Adrenal gland (tissue), 12 donors: Measurements from ENCODE around the gene RPL27. TPM values are rescaled to one million over a fixed set of nuclear protein-coding genes. Genes with fewer than 3 reads are reported as not detected.
A peak's percentile ranks its signal among the peaks of the same experiment; 100 is the strongest.

Experiments
- DNase-seq, 7 donors: peaks; one replicate each; pipeline ENCODE4 v3.0.0-alpha.2; 2019 to 2020
- H3K27ac ChIP-seq, 5 donors: fragments of 200-600 bp; sonication (generic) in 4 of 5; 1 replicate in 3 of 5; 2 replicates in 2 of 5; pipeline versions ENCODE4 v1.5.1 to v1.8.0; 2016 to 2020; ENCODE audit warnings: mild to moderate bottlenecking in 1 of 5
- H3K27me3 ChIP-seq: fragments of 200-600 bp; 2 replicates; pipeline ENCODE4 v1.8.0; 2021
- H3K36me3 ChIP-seq, 2 donors: fragments of 200-600 bp; replicated peaks in 1 of 2; 1 replicate in 1 of 2; 2 replicates in 1 of 2; pipeline versions ENCODE4 v1.5.1 to v1.8.0; 2018 to 2022
- H3K4me1 ChIP-seq, 2 donors: fragments of 200-600 bp; replicated peaks in 1 of 2; 1 replicate in 1 of 2; 2 replicates in 1 of 2; pipeline versions ENCODE4 v1.5.1 to v1.8.0; 2018 to 2021
- H3K4me3 ChIP-seq, 4 donors: fragments of 200-600 bp; sonication (generic) in 3 of 4; one replicate each; pipeline ENCODE4 v1.5.1; 2016 to 2018
- H3K9me3 ChIP-seq, 3 donors: fragments of 200-600 bp; sonication (generic) in 1 of 3; replicated peaks in 1 of 3; 1 replicate in 2 of 3; 2 replicates in 1 of 3; pipeline versions ENCODE4 v1.5.1 to v1.8.0; 2016 to 2021
- POLR2A ChIP-seq, 2 donors: fragments of 450-650 bp; IDR thresholded peaks; one replicate each; pipeline ENCODE4 v1.6.1; 2017; ENCODE audit warnings: antibody characterized with exemption in 2 of 2, mild to moderate bottlenecking in 2 of 2, moderate library complexity in 1 of 2
- WGBS, 4 donors: extraction: QIAGEN DNeasy Blood & Tissue Kit in 2 of 4; methylation state at CpG; one replicate each; pipeline versions ENCODE4 v1.1.5 to v1.1.7; 2013 to 2017; 5-methylcytosine and 5-hydroxymethylcytosine counted together
- intact Hi-C, 2 donors: fragments of 100-400 bp; cut with DNase I; formaldehyde crosslinking; loops; one replicate each; pipeline versions ENCODE4 v1.14.1 to v1.15.0; 2022 to 2023
- polyA plus RNA-seq, 3 donors: library from polyadenylated mRNA; stranded (reverse); fragments of 200-250 nt in 2 of 3; fragments of 350-450 nt in 1 of 3; fragmentation: Illumina TruSeq in 1 of 3; extraction: RNeasy Lipid Tissue Mini Kit (QIAGEN cat#74804) in 1 of 3; gene quantifications; one replicate each; pipeline ENCODE4 v1.2.3, GENCODE V29; 2013 to 2014
- total RNA-seq, 9 donors: library from RNA; depleted of rRNA in 4 of 9; stranded (reverse); fragments of >200 nt in 4 of 9; fragments of 120-200 nt in 1 of 9; fragmentation: NEBNext Ultra II Directional in 1 of 9; extraction: Animal tissue kit (Norgen Biotek cat#: 25700) in 1 of 9; gene quantifications; one replicate each; pipeline versions ENCODE4 v1.1.0 to v1.2.4, GENCODE V29; 2013 to 2023
- TF ChIP-seq, protein P1 (sequence below), 6 experiments: fragments of 450-650 bp in 4 of 6; fragments of 200-600 bp in 2 of 6; sonication (generic) in 1 of 6; IDR thresholded peaks; 1 replicate in 5 of 6; 2 replicates in 1 of 6; pipeline versions ENCODE4 v1.5.1 to v1.8.0; 2016 to 2021; ENCODE audit warnings: antibody characterized with exemption in 6 of 6, mild to moderate bottlenecking in 2 of 6, moderate library complexity in 1 of 6
- donor health status: healthy with polysubstance abuse.
- donor health status: Bipolar disorder and iron deficiency.
- donor health status: DM: yes; HTN: yes; CAD: no.
- donor health status: DM: no; HTN: no; CAD: no.
- donor health status: DM: no; HTN: no; CAD: no.
- donor health status: DM: yes; HTN: yes; CAD: no.

RPL27 gene
- total and polyA plus RNA-seq, 12 donors, result 356 to 2,291 (median 1,072) TPM

DNA sequence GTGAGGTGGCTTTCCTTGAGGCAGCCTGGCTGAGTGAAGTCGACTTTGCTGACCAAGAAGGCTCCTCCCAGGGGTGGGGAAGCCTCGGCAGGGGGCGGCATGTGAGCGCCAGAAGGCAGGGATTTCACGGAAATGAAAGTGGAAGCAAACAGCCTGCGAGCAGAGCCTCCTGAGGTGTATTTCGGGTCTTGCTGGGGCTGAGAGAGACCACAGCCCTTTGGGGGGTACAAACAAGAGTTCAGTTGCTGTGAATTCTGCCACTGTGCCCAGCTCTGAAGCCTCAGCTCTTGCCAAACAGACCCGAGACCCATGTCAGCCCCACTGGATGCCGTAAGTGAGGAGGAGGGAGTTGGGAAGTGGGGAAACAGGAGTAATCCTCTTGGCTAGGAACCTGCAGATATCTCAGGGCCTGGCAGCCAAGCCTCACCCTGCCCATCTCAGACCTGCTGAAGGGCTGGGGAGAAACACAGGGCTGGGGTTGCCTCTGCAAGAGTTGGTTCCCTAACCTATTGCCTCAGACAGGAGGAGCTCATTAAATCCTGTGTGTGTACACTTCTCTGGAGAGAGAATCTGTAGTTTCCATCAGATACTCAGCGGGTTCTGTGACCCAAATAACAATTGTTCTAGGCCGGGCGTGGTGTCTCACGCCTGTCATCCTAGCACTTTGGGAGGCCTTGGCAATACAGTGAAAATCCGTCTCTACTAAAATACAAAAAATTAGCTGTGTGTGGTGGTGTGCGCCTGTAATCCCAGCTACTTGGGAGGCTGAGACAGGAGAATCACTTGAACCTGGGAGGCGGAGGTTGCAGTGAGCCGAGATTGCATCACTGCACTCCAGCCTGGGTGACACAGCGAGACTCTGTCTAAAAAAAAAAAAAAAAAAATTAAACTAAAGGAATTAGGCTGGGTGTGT lies 8.7 kb downstream of the RPL27 start, which contains the start of gene IFI35:
Gene IFI35, plus strand, starts transcription at position 146 of the 913 bp plus-strand sequence. Its CDS starts 164 bp downstream, at position 310.
- peak within 1 kb of the TSS in 3 of 4 donors; percentile 48 to 84 (median 68) for H3K4me3 ChIP-seq
- H3K9me3 ChIP-seq, result no peaks in the 10 kb centered on the region
- TF ChIP-seq, protein P1, sequence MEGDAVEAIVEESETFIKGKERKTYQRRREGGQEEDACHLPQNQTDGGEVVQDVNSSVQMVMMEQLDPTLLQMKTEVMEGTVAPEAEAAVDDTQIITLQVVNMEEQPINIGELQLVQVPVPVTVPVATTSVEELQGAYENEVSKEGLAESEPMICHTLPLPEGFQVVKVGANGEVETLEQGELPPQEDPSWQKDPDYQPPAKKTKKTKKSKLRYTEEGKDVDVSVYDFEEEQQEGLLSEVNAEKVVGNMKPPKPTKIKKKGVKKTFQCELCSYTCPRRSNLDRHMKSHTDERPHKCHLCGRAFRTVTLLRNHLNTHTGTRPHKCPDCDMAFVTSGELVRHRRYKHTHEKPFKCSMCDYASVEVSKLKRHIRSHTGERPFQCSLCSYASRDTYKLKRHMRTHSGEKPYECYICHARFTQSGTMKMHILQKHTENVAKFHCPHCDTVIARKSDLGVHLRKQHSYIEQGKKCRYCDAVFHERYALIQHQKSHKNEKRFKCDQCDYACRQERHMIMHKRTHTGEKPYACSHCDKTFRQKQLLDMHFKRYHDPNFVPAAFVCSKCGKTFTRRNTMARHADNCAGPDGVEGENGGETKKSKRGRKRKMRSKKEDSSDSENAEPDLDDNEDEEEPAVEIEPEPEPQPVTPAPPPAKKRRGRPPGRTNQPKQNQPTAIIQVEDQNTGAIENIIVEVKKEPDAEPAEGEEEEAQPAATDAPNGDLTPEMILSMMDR (IDR thresholded peaks at IDR 0.05), result peak; percentile 10 to 39 (median 22)
- peak in 1 of 2 donors; percentile 87 for TF ChIP-seq POLR2A (IDR thresholded peaks at IDR 0.05)
- H3K27ac ChIP-seq, result peak within 1 kb of the TSS; percentile 73 to 98 (median 90)
- H3K36me3 ChIP-seq, result peaks cover 0 to 19% of the 10 kb centered on the region in 2 donors
- DNase-seq, result peak; percentile 82 to 94 (median 89)
- WGBS, 4 donors, result 13 to 20% (median 18%) methylated on average over 13 to 18 of the region's 18 CpGs
- no peaks in the 10 kb centered on the region for H3K27me3 ChIP-seq
- H3K4me1 ChIP-seq, result peaks cover 14 to 29% of the 10 kb centered on the region in 2 donors
- intact Hi-C loops, result no loop called here

DNA sequence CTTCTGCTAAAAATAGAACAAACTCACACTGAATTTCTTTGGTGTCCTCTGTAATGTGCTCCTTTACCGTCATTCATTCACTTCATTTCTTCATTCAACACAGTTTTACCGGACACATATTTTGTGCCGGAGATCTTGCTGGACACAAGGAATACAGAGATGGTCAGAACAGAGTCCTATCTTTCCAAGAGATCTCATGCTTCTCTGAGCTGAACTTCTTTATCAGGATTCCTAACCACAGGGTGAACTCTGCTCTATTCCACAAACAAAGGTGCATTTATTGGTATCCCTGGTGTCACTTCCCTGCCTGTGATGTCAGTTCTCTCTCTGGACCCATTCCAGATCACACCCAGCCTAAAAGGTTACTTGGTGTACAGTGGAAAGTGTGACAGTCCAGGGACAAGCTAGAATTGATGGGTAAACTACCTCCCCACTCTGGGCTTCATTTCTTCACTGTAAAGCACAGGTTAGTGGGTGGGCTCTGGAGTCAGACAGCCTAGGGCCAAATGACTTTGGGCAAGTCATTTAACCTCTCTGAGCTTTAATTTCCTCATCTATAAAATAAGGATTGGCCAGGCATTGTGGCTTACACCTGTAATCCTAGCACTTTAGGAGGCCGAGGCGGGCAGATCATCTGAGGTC lies 12.6 kb downstream of the RPL27 start:
- H3K27me3 ChIP-seq, result no peaks in the 10 kb centered on the region
- H3K9me3 ChIP-seq, result no peaks in the 10 kb centered on the region
- no peak overlapping the region for H3K4me3 ChIP-seq
- intact Hi-C loops, result no loop called here
- DNase-seq, result peak in 4 of 7 donors; percentile 44 to 71 (median 61)
- TF ChIP-seq, protein P1 (IDR thresholded peaks at IDR 0.05), result no peak
- TF ChIP-seq POLR2A (IDR thresholded peaks at IDR 0.05), result no peak
- H3K27ac ChIP-seq, result peak overlapping the region in 2 of 5 donors; percentile 51 to 65
- WGBS, 4 donors, result 82 to 89% (median 85%) methylated on average over 5 of the region's 5 CpGs
- peaks cover 35 to 59% of the 10 kb centered on the region in 2 donors for H3K4me1 ChIP-seq
- peaks cover 0 to 26% of the 10 kb centered on the region in 2 donors for H3K36me3 ChIP-seq

DNA sequence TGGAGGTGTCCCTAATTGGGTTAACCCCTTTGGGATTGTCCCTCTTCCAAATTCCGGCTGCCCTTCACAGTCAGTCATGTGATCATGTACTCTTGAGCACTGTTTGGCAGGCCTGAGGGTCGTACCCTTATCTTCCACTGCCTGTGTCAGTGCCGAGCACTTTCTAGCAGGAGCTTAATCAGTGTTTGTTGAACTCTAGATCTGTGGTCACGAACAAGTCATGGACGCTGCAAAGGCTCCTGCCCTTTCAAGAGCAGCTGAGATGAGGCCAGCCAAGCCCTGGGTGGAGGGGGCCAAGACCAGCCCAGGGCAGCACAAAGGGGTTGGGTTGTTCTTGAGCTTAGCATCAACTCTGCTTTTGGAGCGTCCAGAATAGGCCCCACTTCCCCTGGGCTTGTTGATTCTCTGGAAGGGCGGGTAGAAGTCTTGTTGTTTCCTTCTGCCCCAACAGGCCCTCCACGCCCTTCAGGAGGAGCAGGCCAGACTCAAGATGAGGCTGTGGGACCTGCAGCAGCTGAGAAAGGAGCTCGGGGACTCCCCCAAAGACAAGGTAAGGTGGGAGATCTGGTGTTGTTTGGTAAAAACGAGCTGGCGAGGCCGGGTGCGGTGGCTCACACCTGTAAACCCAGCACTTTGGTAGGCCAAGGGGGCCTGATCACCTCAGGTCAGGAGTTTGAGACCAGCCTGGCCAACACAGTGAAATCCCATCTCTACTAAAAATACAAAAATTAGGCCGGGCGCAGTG lies 13.7 kb downstream of the RPL27 start:
- H3K36me3 ChIP-seq, result peaks cover 0 to 33% of the 10 kb centered on the region in 2 donors
- H3K4me1 ChIP-seq, result peaks cover 40 to 67% of the 10 kb centered on the region in 2 donors
- DNase-seq, result peak in 3 of 7 donors; percentile 35 to 73 (median 57)
- peak overlapping the region in 3 of 5 donors; percentile 31 to 87 (median 65) for H3K27ac ChIP-seq
- 55 to 72% (median 70%) methylated on average over 10 to 15 of the region's 15 CpGs for WGBS, 4 donors
- intact Hi-C loops, result no loop called here
- no peak overlapping the region for H3K4me3 ChIP-seq
- TF ChIP-seq POLR2A (IDR thresholded peaks at IDR 0.05), result no peak
- TF ChIP-seq, protein P1 (IDR thresholded peaks at IDR 0.05), result no peak
- H3K27me3 ChIP-seq, result no peaks in the 10 kb centered on the region
- H3K9me3 ChIP-seq, result no peaks in the 10 kb centered on the region
